Prostate gland (tissue), 2 donors: ENCODE measurements around the gene TASP1.

Source experiments
- POLR2A ChIP-seq: fragments of 450-650 bp; IDR thresholded peaks from one replicate; pipeline ENCODE4 v1.6.1; 2016; ENCODE audit warnings: antibody characterized with exemption, mild to moderate bottlenecking
- POLR2AphosphoS5 ChIP-seq: sonication (generic); formaldehyde crosslinking; IDR thresholded peaks from one replicate; pipeline ENCODE4 v1.6.1; 2017; ENCODE audit warnings: antibody characterized with exemption
- TF ChIP-seq, protein P1 (sequence below), 4 experiments: fragments of 200-600 bp in 2 of 4; fragments of 450-650 bp in 2 of 4; sonication (generic) in 2 of 4; IDR thresholded peaks; 1 replicate in 3 of 4; 2 replicates in 1 of 4; pipeline ENCODE4 v1.5.1; 2016 to 2019; ENCODE audit warnings: antibody characterized with exemption in 4 of 4, mild to moderate bottlenecking in 2 of 4, moderate library complexity in 2 of 4

GRCh38 chr20:13517831-13518230 is 120.9 kb downstream of the TASP1 start:
- TF ChIP-seq, protein P1, sequence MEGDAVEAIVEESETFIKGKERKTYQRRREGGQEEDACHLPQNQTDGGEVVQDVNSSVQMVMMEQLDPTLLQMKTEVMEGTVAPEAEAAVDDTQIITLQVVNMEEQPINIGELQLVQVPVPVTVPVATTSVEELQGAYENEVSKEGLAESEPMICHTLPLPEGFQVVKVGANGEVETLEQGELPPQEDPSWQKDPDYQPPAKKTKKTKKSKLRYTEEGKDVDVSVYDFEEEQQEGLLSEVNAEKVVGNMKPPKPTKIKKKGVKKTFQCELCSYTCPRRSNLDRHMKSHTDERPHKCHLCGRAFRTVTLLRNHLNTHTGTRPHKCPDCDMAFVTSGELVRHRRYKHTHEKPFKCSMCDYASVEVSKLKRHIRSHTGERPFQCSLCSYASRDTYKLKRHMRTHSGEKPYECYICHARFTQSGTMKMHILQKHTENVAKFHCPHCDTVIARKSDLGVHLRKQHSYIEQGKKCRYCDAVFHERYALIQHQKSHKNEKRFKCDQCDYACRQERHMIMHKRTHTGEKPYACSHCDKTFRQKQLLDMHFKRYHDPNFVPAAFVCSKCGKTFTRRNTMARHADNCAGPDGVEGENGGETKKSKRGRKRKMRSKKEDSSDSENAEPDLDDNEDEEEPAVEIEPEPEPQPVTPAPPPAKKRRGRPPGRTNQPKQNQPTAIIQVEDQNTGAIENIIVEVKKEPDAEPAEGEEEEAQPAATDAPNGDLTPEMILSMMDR (IDR thresholded peaks at IDR 0.05) = no peak
- TF ChIP-seq POLR2A (no peak), POLR2AphosphoS5 (no peak)
